SK-N-SH treated with all-trans-retinoic acid at 6 μM for 48 hours (cell line): ENCODE data around the gene CCR6.

Experiments used
- ISL1 ChIP-seq: fragments of 250-450 bp; sonication (Bioruptor Pico); IDR thresholded peaks from 2 replicates; pipeline ENCODE4 v2.1.2; 2022; ENCODE audit warnings: mild to moderate bottlenecking, moderate library complexity
- OSR1 ChIP-seq: fragments of 250-450 bp; sonication (Bioruptor Pico); IDR thresholded peaks from 2 replicates; pipeline ENCODE4 v1.8.0; 2022; ENCODE audit warnings: moderate library complexity, mild to moderate bottlenecking, inconsistent platforms
- RARB ChIP-seq: fragments of 250-450 bp; sonication (Bioruptor Pico); IDR thresholded peaks from 2 replicates; pipeline ENCODE4 v1.8.0; 2021; ENCODE audit warnings: mild to moderate bottlenecking, moderate library complexity
- ZFP30 ChIP-seq: fragments of 450-650 bp; formaldehyde crosslinking; IDR thresholded peaks from 2 replicates; pipeline ENCODE4 v1.5.0; 2022; ENCODE audit warnings: mild to moderate bottlenecking, moderate library complexity
- ZNF70 ChIP-seq: fragments of 450-650 bp; formaldehyde crosslinking; IDR thresholded peaks from 2 replicates; pipeline ENCODE4 v1.5.0; 2020; ENCODE audit warnings: mild to moderate bottlenecking, moderate library complexity
- TF ChIP-seq, protein P1 (sequence below): fragments of 250-450 bp; sonication (Bioruptor Pico); IDR thresholded peaks from 2 replicates; pipeline ENCODE4 v1.8.0; 2020; ENCODE audit warnings: mild to moderate bottlenecking, moderate library complexity, borderline replicate concordance

DNA sequence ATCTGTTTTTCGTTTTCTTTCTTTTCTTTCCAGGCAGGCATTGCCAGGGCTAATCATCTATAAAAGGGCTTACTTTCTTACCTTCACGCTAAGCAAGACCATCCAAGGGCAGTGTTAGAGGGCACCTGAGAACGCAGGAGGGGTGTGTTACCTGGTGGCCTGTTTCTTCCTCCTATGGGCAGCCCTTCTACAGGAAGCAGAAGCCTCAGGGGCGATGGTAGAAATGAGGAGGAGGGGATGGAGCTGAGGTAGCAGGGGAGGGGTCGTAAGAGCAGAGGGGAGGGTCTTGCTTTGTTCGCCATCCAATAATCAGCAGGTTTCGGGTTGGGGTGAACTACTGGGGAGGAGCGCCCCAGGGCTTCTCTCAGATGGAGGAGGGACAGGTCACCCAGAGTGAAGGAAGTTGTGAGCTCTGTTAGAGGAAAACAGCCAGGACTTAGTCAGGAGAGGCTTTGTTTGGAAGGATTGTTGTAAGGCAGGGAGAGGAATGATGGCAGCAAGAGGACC lies 1.5 kb upstream of the CCR6 start:
- TF ChIP-seq ZFP30 (no peak), OSR1 (no peak), RARB (CRISPR knock-in tag) (no peak), ISL1 (CRISPR knock-in tag) (no peak), ZNF70 (CRISPR knock-in tag) (no peak)
- TF ChIP-seq, protein P1, sequence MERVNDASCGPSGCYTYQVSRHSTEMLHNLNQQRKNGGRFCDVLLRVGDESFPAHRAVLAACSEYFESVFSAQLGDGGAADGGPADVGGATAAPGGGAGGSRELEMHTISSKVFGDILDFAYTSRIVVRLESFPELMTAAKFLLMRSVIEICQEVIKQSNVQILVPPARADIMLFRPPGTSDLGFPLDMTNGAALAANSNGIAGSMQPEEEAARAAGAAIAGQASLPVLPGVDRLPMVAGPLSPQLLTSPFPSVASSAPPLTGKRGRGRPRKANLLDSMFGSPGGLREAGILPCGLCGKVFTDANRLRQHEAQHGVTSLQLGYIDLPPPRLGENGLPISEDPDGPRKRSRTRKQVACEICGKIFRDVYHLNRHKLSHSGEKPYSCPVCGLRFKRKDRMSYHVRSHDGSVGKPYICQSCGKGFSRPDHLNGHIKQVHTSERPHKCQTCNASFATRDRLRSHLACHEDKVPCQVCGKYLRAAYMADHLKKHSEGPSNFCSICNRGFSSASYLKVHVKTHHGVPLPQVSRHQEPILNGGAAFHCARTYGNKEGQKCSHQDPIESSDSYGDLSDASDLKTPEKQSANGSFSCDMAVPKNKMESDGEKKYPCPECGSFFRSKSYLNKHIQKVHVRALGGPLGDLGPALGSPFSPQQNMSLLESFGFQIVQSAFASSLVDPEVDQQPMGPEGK (CRISPR knock-in tag), result no peak
